Fibroblast of pulmonary artery (primary cell): ENCODE results near the gene CUL4B.
"Not testable (repeated sequence)": the region's sequence is repeated elsewhere in the genome, so short reads cannot be mapped to it uniquely, and the experiment has no call there.

Source experiments
- DNase-seq: peaks from one replicate; pipeline ENCODE4 v3.0.0-alpha.2; 2010; ENCODE audit warnings: low read depth
- H3K4me3 ChIP-seq: replicated peaks from 2 replicates; pipeline ENCODE4 v1.5.1; 2011; ENCODE audit warnings: low read depth, mild to moderate bottlenecking, control low read depth, low read length, moderate library complexity
- TF ChIP-seq, protein P1 (sequence below): IDR thresholded peaks from 2 replicates; pipeline ENCODE4 v1.5.1; 2011; ENCODE audit warnings: mild to moderate bottlenecking, control low read depth, low read length, inconsistent platforms; ENCODE audit errors: missing control alignments

CUL4B gene

DNA sequence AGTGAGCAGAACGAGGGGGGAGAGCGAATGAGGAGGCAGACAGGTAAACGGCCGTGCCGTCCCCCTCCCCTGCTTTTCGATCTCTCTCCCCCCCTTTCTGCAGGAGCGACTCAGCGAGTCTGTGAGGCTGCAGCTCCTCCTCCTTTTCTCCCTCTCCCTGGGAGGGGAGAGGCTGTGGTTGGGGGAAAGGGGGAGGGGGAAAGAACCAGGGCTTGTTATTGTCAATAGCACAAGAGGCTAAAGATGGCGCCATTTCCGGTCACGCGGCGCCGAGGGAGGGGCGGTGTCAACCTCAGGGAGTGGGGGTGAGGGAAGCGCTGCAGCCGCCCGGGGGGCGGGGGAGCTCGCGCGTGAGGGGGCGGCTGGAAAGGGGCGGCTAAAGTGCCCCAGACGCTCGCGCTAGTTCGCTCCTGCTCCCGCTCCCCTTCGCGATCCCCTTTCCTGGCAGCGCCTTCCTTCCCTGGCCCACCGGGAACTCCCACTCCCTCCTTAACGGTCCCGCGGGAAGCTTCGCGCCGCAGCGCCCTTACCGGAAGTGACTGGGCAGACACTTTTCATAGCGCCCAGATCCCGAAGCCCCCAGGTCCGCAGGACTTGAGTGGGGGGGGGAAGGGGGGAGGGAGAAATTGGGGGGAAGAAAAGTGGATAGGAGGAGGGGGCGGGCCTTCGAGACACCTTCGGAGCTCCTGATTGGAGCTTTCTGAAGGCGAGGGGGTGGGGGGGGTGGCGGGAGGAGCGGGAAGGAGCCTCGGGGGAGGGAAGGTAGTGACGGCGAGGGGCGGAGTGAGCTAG, at the start of gene CUL4B:
CUL4B (minus strand) TSS at position 121 of the 792 bp plus-strand sequence. CDS start 324 bp downstream, outside the sequence.
- TF ChIP-seq, protein P1, sequence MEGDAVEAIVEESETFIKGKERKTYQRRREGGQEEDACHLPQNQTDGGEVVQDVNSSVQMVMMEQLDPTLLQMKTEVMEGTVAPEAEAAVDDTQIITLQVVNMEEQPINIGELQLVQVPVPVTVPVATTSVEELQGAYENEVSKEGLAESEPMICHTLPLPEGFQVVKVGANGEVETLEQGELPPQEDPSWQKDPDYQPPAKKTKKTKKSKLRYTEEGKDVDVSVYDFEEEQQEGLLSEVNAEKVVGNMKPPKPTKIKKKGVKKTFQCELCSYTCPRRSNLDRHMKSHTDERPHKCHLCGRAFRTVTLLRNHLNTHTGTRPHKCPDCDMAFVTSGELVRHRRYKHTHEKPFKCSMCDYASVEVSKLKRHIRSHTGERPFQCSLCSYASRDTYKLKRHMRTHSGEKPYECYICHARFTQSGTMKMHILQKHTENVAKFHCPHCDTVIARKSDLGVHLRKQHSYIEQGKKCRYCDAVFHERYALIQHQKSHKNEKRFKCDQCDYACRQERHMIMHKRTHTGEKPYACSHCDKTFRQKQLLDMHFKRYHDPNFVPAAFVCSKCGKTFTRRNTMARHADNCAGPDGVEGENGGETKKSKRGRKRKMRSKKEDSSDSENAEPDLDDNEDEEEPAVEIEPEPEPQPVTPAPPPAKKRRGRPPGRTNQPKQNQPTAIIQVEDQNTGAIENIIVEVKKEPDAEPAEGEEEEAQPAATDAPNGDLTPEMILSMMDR = no peak
- peak within 1 kb of the TSS; percentile 83 for H3K4me3 ChIP-seq
- peak; percentile 97 for DNase-seq

DNA sequence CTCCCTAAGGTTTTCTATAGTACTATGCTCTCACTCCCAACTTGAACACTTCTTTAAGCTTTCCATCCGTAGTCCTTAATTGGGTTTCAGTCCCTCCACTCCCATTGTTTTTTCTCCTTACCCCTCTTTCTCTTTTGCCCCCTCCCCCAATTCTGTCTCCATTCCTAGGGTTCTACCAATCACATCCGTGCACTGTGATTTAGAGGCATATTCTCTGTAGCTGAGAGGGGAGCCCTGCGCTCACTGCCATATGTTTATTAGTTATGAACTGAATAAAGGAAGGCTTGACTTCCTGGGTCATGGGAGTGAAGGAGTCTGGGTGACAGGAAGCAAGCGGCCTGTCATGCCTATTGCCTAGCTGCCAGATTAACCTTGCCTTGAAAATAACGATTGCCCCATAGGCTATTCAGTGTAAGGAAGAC, 43.6 kb upstream of the CUL4B start:
- TF ChIP-seq, protein P1 = no peak
- peak overlapping the region; percentile 69 for H3K4me3 ChIP-seq
- peak; percentile 71 for DNase-seq

DNA sequence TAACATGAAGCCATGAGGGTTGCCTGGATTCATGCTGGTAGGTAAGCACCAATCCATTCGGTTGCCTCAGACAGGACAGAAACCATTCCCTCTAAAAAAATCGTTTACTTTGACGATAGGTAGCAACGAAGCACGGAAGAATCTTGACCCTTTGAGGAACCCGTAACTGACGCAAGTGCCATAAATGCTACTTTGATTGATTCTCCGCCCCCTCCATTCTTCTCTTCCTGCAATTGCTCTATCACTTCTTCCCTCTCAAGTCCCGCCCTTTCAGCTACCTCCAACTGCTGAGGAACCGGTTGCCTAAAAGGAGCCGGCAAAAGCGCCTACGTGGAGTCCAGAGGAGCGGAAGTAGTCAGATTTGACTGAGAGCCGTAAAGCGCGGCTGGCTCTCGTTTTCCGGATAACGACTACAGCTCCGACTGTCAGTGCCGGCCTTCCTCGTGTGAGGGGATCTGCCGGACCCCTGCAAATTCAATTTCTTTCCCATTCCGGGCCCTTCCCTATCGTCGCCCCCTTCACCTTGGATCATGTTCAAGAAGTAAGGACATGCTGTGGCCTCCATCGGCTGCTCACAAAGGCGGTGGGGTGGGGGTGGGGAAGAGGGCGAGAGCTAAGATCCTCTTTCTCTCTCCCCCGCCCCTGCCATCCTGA, 43.1 kb upstream of the CUL4B start, which contains the start of gene MCTS1:
MCTS1 (plus strand) TSS at position 395 of the 654 bp plus-strand sequence; CDS start at position 531, 136 bp downstream.
- TF ChIP-seq, protein P1 = no peak
- DNase-seq = peak; percentile 97
- H3K4me3 ChIP-seq = peak within 1 kb of the TSS; percentile 69

DNA sequence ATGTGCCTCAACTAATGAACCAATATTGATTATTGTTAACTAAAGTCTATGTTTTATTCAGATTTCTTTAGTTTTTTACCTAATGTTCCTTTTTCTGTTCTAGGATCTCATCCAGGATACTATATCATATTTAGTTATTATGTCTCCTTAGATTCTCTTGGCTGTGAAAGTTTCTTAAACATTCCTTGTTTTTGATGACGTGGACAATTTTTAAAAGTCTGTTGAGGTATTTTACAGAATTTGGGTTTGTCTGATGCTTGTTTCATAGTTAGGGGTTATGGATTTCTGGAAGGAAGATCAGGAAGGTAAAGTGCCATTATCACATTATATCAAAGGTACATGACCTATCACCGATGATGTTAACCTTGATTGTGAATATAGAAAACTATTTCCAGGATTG, 24.9 kb upstream of the CUL4B start:
- TF ChIP-seq, protein P1 = no peak
- DNase-seq = no peak
- H3K4me3 ChIP-seq = no peak overlapping the region

DNA sequence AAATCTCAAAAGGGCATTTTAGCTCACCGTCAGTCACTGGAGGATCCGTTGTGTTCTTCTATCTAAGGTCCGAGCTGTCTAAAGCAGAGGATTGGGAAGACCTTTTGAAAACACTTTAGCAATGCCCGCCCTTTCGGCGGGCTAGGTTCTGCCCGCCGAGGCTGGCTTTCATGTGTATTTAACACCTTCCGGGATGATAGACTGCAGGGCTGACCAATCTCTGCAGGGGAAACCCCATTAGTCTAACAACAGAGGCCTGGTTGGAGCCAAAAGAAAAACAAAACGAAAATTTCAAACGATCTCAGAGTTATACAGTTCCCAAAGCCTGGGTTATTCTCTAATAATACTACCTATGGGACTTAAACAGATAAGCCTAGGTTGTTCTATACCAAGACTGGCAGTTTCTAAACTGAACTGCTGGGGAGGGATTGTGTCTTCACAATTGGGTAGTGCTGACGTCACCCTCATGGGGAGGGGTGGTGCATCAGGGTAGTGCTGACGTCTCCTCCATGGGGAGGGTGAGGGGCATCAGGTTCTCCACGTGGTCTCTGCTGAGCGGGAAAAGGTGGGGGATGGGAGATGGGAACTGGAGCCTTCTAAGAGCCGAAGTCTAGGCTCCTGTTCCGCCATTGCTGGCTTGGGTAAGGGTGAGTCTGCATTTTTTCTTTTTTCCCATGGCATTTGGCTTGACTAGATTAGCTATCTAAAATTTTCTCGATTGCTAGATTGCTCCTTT, 14.8 kb upstream of the CUL4B start:
- no peak overlapping the region for H3K4me3 ChIP-seq
- no peak for DNase-seq
- TF ChIP-seq, protein P1 = no peak

DNA sequence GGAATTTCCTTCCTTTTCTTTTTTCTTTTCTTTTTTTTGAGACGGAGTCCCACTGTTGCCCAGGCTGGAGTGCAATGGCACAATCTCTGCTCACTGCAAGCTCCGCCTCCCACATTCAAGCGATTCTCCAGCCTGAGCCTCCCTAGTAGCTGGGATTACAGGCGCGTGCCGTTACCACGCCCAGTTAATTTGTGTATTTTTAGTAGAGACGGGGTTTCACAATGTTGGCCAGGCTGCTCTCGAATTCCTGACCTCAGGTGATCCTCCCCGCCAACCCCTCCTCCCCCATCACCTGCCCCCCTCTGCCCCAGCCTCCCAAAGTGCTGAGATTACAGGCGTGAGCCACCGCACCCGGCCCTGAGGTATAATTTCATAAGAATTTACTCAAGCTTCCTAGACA, 13.0 kb upstream of the CUL4B start:
- DNase-seq, H3K4me3 ChIP-seq: not testable (repeated sequence)
